HG02884 (cell line): Measurements from ENCODE around the gene GALK1.
"Not testable (repeated sequence)": the region's sequence is repeated elsewhere in the genome, so short reads cannot be mapped to it uniquely, and the experiment has no call there.

Source experiments
- ATAC-seq: cut with Tn5 transposase; IDR thresholded peaks from one replicate; pipeline ENCODE4 v1.9.1; 2021; ENCODE audit warnings: mild to moderate bottlenecking, moderate library complexity; ENCODE audit not compliant: unreplicated experiment

Gene GALK1

GRCh38 chr17:75767881-75768280 lies 2.9 kb upstream of the GALK1 start:
- ATAC-seq = no peak

GRCh38 chr17:75765981-75766380 lies 989 bp upstream of the GALK1 start:
- no peak for ATAC-seq

- ATAC-seq = no peak
Measured at GRCh38 chr17:75764417-75764710, 628 bp downstream of the GALK1 start.

GRCh38 chr17:75763613-75764416 lies 1.2 kb downstream of the GALK1 start:
- no peak for ATAC-seq

GRCh38 chr17:75763269-75763607 lies 1.8 kb downstream of the GALK1 start:
- ATAC-seq = no peak

GRCh38 chr17:75762513-75763268 lies 2.3 kb downstream of the GALK1 start:
- no peak for ATAC-seq

- not testable (repeated sequence) for ATAC-seq
Measured at GRCh38 chr17:75759978-75760640, 4.9 kb downstream of the GALK1 start.

GRCh38 chr17:75759457-75759856 lies 5.5 kb downstream of the GALK1 start:
- no peak for ATAC-seq

GRCh38 chr17:75758131-75758905 lies 6.7 kb downstream of the GALK1 start:
- ATAC-seq = no peak

- no peak for ATAC-seq
Measured at GRCh38 chr17:75757086-75757681, 7.8 kb downstream of the GALK1 start.

- no peak for ATAC-seq
Measured at GRCh38 chr17:75756451-75757085, 8.4 kb downstream of the GALK1 start.

- no peak for ATAC-seq
Measured at GRCh38 chr17:75755990-75756389, 9.0 kb downstream of the GALK1 start.

- ATAC-seq = no peak
Measured at GRCh38 chr17:75755205-75755901, 9.6 kb downstream of the GALK1 start.

- no peak for ATAC-seq
Measured at GRCh38 chr17:75754378-75755204, 10.4 kb downstream of the GALK1 start.

- no peak for ATAC-seq
Measured at GRCh38 chr17:75753514-75754377, 11.2 kb downstream of the GALK1 start.

GRCh38 chr17:75752802-75753513 lies 12.0 kb downstream of the GALK1 start:
- no peak for ATAC-seq

GRCh38 chr17:75752405-75752709 lies 12.6 kb downstream of the GALK1 start:
- ATAC-seq = no peak
